HEK293T (cell line): ENCODE measurements around the gene MRPS9.

ENCODE experiments used
- ARNT ChIP-seq: fragments of 450-650 bp; IDR thresholded peaks from 2 replicates; pipeline ENCODE4 v1.6.1; 2017; ENCODE audit warnings: mild to moderate bottlenecking
- BHLHE40 ChIP-seq: fragments of 450-650 bp; IDR thresholded peaks from 2 replicates; pipeline ENCODE4 v1.6.1; 2016; ENCODE audit warnings: mild to moderate bottlenecking, moderate library complexity, borderline replicate concordance
- CTBP1 ChIP-seq: fragments of 450-650 bp; IDR thresholded peaks from 2 replicates; pipeline ENCODE4 v1.6.1; 2016; ENCODE audit warnings: borderline replicate concordance
- ELF4 ChIP-seq: fragments of 450-650 bp; IDR thresholded peaks from 2 replicates; pipeline ENCODE4 v1.6.1; 2017; ENCODE audit warnings: antibody characterized with exemption
- FOXA1 ChIP-seq: fragments of 450-650 bp; IDR thresholded peaks from 2 replicates; pipeline ENCODE4 v1.6.1; 2016; ENCODE audit warnings: mild to moderate bottlenecking
- FOXM1 ChIP-seq: fragments of 450-650 bp; IDR thresholded peaks from 2 replicates; pipeline ENCODE4 v1.6.1; 2017; ENCODE audit warnings: mild to moderate bottlenecking, borderline replicate concordance
- HDGF ChIP-seq: fragments of 450-650 bp; IDR thresholded peaks from 2 replicates; pipeline ENCODE4 v1.6.1; 2017; ENCODE audit warnings: antibody characterized with exemption, borderline replicate concordance
- L3MBTL2 ChIP-seq: fragments of 450-650 bp; conservative IDR thresholded peaks from 2 replicates; pipeline ENCODE4 v1.6.1; 2016; ENCODE audit warnings: mild to moderate bottlenecking
- LEF1 ChIP-seq: fragments of 450-650 bp; IDR thresholded peaks from 2 replicates; pipeline ENCODE4 v1.6.1; 2017; ENCODE audit warnings: mild to moderate bottlenecking, borderline replicate concordance
- SUZ12 ChIP-seq: fragments of 450-650 bp; IDR thresholded peaks from 2 replicates; pipeline ENCODE4 v1.6.1; 2016; ENCODE audit warnings: mild to moderate bottlenecking
- TARDBP ChIP-seq: fragments of 450-650 bp; IDR thresholded peaks from 2 replicates; pipeline ENCODE4 v1.6.1; 2016
- ZNF384 ChIP-seq: fragments of 450-650 bp; IDR thresholded peaks from 2 replicates; pipeline ENCODE4 v1.6.1; 2016

DNA sequence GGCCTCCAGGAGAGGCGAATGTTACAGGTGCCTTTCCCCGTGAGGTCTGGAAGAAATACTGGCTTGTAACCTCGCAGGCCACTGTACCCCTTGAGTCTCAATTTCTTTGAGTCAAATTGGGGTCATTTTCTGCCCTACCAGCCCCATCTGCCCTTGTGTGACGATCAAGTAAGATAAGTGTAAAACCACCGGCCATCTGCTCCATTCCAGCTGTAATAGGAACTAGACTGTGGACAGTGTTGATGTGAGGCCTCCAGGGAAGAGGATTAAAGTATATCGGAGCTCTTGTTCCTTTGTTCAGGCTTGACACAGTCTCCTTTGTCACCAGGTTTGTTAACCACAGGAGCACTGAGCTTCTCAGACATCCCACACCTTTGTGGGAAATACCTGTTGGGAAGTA is 65.6 kb downstream of the MRPS9 start:
- TF ChIP-seq ZNF384 (no peak), FOXM1 (no peak), ARNT (no peak), ELF4 (no peak), LEF1 (no peak), BHLHE40 (no peak), FOXA1 (no peak), HDGF (no peak), SUZ12 (no peak), L3MBTL2 (no peak), CTBP1 (no peak), TARDBP (no peak)
